HG03432 (cell line): ENCODE data around the gene CLEC2D.
"Not testable (repeated sequence)": the region's sequence is repeated elsewhere in the genome, so short reads cannot be mapped to it uniquely, and the experiment has no call there.

Experiments
- ATAC-seq: cut with Tn5 transposase; IDR thresholded peaks from one replicate; pipeline ENCODE4 v1.9.1; 2021; ENCODE audit warnings: mild to moderate bottlenecking, moderate library complexity; ENCODE audit not compliant: unreplicated experiment

CLEC2D gene, protein sequence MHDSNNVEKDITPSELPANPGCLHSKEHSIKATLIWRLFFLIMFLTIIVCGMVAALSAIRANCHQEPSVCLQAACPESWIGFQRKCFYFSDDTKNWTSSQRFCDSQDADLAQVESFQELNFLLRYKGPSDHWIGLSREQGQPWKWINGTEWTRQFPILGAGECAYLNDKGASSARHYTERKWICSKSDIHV

DNA sequence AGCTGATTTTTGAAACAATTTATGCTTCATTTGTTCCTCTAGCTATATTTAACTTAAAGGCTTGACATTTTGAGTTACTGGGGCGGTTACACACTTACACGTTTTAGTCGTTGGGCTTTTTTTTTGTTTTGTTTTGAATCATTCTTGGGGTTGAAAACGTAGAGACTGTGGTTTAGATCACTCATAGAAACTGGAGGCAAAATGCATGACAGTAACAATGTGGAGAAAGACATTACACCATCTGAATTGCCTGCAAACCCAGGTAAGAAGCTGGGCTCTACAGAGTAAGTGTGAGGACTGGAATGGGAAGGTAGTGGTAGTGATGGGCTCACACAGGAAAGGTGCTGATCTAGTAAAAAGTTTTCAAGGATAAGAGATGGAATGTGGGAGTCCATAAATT is at the start of gene CLEC2D:
TSS of gene CLEC2D (plus strand) at position 180 of the 400 bp plus-strand sequence. CDS start at position 202, 22 bp downstream.
- ATAC-seq = peak; percentile 45

GRCh38 chr12:9625019-9625418 is 44.5 kb upstream of the CLEC2D start:
- no peak for ATAC-seq

DNA sequence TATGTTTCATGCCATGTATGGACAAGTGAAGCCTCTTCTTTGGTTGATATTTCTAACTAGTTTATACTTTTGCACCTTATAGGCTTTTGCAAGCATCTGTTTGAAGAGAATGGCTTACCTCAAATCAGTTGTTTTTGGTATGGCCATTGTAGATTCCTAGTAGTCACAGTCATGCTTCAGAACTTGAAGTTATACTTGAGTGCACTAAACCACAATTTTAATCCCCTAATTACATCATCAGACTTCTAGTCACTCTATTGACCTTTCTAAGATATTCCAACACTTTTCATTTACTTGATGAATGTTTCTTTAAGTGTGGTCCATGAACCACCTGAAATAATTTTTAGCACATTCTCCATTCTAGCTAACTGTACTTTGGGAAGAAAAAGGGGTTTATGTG is 43.2 kb upstream of the CLEC2D start:
- no peak for ATAC-seq

GRCh38 chr12:9626821-9627220 is 42.7 kb upstream of the CLEC2D start:
- ATAC-seq = no peak

GRCh38 chr12:9632766-9633165 is 36.7 kb upstream of the CLEC2D start:
- ATAC-seq = no peak

- no peak for ATAC-seq
These were observed 35.2 kb upstream of the CLEC2D start for GRCh38 chr12:9634177-9634803.

DNA sequence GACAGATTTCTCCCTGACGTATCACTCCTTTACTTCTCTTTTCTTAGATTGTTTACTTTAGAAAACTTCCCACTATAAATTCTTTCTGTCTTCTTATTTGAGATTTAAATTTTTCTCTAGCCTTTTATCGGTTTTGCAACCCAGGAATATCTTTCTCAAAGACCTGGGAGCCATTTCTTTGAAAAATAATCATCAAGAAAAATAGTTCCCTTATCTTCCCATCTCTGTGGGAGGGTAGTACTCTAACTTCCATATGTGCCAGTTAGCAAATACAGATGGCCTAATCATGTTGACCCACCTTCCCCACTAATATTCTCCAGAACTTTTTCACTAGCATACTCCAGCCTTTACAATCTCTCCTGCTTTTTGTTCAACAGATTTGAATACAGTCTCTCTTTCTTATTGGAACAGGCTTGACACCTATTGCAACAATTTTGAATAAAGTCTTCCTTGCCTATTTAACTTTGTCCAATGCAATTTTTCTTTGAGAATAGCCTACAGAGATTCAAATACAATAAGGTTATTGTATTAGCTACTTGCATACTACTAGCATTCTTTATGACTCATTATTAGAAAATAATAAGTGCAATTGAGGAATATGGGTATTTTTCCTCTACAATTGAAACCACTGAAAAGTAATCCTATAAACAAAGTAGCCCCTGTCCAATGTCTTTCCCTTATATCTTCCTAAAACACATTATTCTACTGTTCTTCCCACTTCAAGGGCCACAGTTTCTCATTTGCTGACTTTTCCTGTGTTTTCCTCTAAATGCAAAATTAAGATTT is 34.4 kb upstream of the CLEC2D start:
- ATAC-seq = no peak

- no peak for ATAC-seq
These were observed 33.2 kb upstream of the CLEC2D start for GRCh38 chr12:9636150-9636850.

DNA sequence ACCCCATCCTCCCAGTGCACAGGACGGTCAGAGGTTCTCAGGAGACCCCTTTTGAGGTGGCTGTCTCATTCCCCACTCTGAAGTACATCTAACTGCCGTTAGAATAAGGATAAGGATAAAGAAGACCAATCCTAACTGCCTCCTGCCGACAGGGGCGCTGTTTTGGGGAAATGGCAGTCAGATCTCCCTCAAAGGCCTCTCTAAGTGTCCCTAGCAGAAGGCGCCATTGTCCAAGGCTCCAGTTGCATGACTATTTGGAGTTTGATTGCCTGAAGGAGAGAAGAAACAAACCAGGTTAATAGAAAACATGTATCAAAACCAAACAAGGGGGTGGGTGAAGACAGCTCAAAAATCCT is 32.7 kb upstream of the CLEC2D start:
- no peak for ATAC-seq

DNA sequence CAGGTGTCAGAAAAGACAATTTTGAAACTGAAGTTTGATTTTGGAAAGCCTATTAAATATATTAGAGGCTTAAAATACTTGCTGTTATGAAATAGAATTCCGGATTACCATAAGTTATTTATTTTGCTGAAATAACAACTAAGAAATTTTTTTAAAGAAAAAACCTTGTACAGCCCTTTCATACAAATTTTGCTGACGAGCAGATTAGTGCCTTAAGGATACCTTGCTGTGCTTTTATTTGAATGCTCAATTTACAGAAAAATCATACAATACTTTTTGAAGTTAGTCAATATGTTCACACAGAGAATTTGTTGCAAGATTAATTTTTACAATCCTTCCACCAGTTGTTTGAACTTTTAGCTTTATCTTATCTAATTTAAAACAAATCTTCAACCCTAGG is 29.5 kb upstream of the CLEC2D start:
- ATAC-seq = no peak

DNA sequence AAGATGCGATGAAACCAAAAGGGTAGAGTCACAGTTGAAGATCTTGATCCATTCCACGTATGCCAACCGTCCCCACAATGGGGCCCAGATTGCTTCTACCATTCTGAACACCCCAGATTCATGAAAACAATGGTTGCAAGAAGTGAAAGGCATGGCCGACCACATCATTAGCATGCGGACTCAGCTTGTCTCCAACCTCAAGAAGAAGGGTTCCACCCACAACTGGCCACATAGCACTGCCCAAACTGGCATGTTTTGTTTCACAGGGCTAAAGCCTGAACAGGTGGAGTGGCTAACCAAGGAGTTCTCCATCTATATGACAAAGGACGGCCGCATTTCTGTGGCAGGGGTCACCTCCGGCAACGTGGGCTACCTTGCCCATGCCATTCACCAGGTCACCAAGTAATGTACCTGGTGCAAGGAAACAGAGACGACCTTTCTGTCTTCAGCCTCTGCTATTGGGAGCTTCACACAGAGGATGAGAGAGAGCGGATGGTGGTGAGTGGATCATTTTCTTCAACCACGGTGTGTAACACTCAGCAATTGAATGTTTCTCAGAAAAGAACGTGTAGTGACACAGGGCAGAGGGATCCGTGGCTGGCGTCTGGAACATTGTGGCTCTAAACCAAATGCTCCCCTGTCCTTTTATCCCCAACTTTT is 26.8 kb upstream of the CLEC2D start:
- no peak for ATAC-seq

DNA sequence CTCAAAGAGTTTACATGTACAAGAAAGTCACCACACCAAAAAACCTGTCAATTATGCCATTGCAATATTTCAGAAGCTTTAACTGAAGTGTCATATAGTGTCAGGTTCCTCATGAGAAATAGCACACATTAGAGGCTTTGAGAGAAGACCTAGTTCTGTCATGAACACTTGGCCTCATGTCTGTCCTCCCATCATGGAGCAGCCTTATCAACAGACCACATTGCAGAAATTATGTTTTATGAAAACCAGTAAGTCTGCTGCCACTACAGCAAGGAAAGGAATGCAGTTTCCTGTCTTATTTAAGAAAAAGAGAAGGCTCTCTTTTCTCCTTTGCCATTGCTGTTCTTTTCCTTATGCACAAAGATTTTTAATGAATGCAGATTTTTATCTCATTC is 26.2 kb upstream of the CLEC2D start:
- ATAC-seq = no peak

DNA sequence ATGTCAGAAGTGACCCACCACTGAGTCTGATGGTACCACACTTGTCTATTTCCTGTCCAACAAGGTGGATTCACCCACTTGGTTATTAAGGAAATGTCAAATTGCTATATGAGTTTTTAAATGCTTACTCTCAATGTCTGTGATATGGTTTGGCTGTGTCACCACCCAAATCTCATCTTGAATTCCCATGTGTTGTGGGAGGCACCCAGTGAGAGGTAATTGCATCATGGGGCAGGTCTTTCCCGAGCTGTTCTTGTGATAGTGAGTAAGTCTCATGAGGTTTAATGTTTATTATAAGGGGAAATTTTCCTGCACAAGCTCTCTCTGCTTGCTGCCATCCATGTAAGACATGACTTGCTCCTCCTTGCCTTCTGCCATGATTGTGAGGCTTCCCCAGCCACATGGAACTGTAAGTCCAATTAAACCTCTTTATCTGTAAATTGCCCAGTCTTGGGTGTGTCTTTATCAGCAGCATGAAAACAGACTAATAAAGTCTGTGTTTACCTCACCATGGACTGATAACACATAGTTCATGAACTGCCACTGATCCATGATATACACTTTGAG is 24.4 kb upstream of the CLEC2D start:
- ATAC-seq = not testable (repeated sequence)

DNA sequence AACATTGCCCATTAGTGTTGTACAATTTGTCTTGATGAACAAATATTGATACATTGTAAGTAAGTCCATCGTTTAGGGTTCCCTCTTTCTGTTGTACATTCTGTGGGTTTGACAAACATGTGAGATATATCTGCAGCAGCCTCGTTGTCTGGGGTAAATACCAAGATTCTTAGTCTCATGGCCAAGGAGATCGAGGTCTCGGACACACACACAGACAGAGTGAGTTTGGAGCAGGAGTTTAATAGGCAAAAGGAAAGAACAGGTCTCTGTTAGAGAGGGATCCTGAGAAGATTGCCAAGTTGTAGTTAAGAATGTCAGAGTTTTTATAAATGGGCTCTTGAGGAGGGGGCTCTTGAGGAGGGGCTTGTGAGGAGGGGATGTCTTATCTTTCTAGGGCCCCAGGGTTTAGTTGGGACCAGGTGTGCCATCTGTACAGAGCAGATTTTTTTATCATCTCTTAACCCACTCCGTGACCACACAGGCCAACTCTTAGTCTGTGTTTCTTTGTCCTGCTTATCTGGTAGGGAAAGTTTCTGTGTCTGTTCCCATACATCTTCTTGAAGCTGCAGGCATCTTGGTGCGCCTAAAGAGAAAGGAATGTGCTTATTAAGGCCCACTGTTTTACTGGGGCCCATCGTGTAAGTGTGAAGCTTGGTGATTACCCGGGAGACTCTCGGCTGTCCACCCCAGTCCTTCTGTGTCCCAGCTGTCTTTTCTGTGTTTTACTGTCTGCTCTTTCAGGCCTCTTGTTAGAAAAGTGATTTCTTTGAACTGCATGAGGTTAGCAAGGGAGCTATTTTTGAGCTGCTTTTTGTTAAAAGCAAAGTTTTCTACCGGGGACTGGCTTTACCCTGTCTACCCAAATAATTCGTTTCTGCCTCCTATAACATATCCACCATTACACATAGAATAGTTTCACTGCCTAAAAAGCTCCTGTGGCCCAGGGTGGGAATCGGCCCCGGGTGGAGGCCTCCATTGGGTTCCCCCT is 22.4 kb upstream of the CLEC2D start:
- ATAC-seq = no peak

DNA sequence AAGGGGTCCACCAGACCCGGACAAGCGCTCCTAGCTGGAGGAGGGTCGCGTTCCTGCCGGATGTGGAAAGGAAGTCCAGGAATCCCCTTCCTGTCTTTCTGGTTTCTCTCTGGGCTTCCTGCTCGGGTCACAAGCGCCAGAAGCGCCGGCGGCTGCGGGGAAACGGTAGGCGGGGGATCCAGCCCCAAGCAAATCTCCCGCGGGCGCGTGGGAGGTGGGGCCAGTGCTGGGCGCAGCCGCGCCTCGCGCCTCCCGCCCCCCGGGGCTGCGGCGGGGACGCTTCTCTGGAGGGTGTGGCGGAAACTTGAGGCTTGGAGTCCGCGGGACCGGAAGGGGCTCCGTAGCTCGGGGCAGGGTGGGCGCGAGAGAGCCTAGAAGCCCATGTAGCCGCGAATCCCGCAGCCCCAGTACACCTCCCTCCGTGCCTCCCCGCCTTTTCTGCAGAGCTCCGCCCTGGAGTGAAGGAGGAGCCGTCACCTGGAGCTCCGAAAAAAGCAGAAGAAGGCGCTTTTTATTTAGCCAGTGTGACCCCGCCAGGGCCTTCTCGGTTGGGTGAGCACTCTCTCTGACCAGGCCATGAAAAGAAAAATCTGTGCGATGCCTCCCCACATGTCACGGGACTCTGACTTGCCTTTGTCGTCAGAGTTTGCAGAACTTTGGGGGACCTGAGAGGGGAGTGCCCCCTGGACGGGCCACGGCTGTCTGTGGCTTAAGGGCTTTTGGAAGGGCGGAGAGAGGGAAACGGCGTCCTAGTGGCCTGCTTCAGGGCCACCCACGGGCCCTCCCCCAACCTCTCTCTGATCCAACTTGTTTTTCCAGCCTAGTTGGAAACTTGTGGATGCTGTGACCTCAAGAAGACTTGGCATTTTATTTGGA is 21.4 kb upstream of the CLEC2D start:
- peak; percentile 77 for ATAC-seq

DNA sequence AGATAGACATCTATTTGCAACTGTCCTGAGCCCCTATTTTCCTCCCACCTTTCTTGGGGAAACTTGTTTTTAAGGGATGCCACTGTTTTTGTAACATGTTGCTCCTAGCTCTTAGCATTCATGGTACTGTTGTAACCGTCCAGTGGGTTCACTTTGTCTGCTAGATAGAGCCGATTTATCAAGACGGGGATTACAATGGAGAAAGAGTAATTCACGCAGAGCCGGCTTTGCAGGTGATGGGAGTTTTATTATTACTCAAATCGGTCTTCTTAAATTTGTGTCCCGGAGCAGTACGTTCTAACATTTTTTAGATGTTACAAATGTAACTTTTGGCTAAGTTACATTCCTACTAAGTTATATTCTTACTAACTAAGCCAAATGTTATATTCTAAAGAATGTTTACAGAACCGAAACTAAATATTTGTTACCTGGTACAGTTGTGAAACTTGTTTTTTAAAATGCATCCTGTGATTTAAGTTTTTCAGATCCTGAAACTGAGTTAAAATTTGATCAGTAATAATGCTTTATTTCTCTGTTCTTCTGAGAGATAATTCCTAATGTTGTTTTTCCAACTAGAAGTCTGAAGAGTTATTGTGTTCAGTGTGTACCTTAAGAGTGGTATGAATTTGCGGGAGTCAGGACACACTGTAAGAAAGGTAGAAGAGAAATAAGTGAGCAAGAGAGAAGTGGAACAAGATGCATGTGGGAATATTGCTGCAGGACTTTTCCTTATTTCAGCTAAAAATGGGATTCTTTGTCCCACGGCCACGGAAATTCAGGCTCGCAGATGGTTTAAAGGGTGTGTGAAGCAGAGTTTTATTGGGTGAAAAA is 20.6 kb upstream of the CLEC2D start:
- ATAC-seq = no peak

DNA sequence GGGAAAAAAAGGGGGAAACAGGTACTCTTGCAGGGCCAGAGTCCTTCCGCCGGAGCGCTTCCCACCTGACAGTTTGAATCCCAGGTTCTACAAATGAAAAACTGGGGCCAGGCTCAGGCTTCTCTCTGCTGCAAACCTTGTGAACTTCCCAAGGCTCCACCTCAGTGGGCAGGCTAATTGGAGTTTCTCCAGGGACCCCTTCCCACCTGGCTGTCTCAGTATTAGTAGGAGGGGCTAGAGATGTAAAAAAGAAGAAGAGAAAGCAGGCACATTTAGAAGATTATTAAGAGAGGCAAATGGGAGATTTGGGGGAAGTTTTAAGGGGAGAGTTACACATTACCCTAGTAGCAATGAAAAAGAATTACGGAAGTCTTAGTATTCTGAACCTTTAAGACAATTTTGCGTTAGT is 20.0 kb upstream of the CLEC2D start:
- ATAC-seq = no peak

- no peak for ATAC-seq
These were observed 19.3 kb upstream of the CLEC2D start for GRCh38 chr12:9650151-9650576.
